ENCODE results near the gene ALDH2.
"Not testable (repeated sequence)": the region's sequence is repeated elsewhere in the genome, so short reads cannot be mapped to it uniquely, and the experiment has no call there.

ALDH2 gene

GRCh38 chr12:111759991-111760390, 6.7 kb upstream of the ALDH2 start:
- DNase-seq = no peak

GRCh38 chr12:111761099-111761498, 5.6 kb upstream of the ALDH2 start:
- DNase-seq = no peak

GRCh38 chr12:111761706-111762105, 5.0 kb upstream of the ALDH2 start:
- DNase-seq = no peak

- DNase-seq = not testable (repeated sequence)
These were observed 3.2 kb upstream of the ALDH2 start for GRCh38 chr12:111763552-111763951.

GRCh38 chr12:111764120-111764821, 2.5 kb upstream of the ALDH2 start:
- no peak for DNase-seq

GRCh38 chr12:111767362-111768158, 827 bp downstream of the ALDH2 start:
- DNase-seq = no peak

GRCh38 chr12:111768159-111768895, 1.6 kb downstream of the ALDH2 start:
- DNase-seq = no peak

- no peak for DNase-seq
These were observed 2.9 kb downstream of the ALDH2 start for GRCh38 chr12:111769599-111769998.

- DNase-seq = peak; percentile 36 to 51
These were observed 7.2 kb downstream of the ALDH2 start for GRCh38 chr12:111773801-111774551.

GRCh38 chr12:111775205-111776193, 8.8 kb downstream of the ALDH2 start:
- DNase-seq = peak; percentile 54 to 66

- no peak for DNase-seq
These were observed 10.2 kb downstream of the ALDH2 start for GRCh38 chr12:111776836-111777344.

- peak in 1 of 2 donors; percentile 36 for DNase-seq
These were observed 10.8 kb downstream of the ALDH2 start for GRCh38 chr12:111777345-111778045.

GRCh38 chr12:111780166-111780565, 13.4 kb downstream of the ALDH2 start:
- DNase-seq = no peak

- DNase-seq = no peak
These were observed 13.9 kb downstream of the ALDH2 start for GRCh38 chr12:111780615-111781014.

- no peak for DNase-seq
These were observed 14.4 kb downstream of the ALDH2 start for GRCh38 chr12:111781085-111781658.

GRCh38 chr12:111783046-111783445, 16.3 kb downstream of the ALDH2 start:
- DNase-seq = no peak

- no peak for DNase-seq
These were observed 18.2 kb downstream of the ALDH2 start for GRCh38 chr12:111784953-111785352.

GRCh38 chr12:111785651-111786050, 18.9 kb downstream of the ALDH2 start:
- no peak for DNase-seq

- DNase-seq = peak; percentile 12 to 25
These were observed 21.5 kb downstream of the ALDH2 start for GRCh38 chr12:111788178-111788654.

GRCh38 chr12:111789779-111790178, 23.0 kb downstream of the ALDH2 start:
- DNase-seq = no peak
